HL-60/S4 treated with retinoic acid at 250 ng/mL for 4 days and 3 days (cell line): ENCODE data around the gene RAD51D.
"Not testable (repeated sequence)": the region's sequence is repeated elsewhere in the genome, so short reads cannot be mapped to it uniquely, and the experiment has no call there.

Experiments
- in situ Hi-C: fragments of 300-500 bp; cut with MboI; formaldehyde crosslinking; loops from 2 replicates; pipeline ENCODE4 v1.7.0; 2022; ENCODE audit warnings: low sequenced_read_pairs

RAD51D gene

DNA sequence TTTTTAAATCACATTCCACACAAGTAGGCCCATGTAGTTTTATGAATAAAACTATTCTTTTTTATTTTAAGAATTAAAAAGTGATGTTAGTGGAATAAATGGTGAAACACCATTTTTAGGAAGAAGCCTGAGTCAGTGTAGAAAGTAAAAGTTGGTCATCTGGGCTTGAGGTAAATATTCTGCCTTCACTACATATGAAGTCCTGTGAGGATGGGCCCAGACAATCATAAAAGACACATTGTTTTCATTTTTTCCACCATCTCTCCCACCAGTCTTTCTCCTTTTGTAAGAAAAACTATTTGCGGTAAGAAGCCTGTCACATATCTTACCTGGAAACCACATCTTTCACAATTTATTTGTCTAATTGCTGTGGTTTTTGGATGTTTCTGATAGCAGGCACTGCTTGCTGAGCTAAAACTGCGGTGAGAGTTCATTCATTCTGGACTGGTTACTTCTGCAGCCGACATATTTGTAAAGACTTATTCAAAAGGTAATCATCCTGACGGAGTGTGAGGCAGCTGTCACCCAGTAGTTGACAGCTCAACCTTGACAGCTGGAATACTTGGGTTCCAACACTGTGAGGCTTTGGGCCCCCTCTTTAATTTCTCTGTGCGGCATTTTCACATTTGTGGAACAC is 45.6 kb downstream of the RAD51D start:
- in situ Hi-C loops: no loop called here

DNA sequence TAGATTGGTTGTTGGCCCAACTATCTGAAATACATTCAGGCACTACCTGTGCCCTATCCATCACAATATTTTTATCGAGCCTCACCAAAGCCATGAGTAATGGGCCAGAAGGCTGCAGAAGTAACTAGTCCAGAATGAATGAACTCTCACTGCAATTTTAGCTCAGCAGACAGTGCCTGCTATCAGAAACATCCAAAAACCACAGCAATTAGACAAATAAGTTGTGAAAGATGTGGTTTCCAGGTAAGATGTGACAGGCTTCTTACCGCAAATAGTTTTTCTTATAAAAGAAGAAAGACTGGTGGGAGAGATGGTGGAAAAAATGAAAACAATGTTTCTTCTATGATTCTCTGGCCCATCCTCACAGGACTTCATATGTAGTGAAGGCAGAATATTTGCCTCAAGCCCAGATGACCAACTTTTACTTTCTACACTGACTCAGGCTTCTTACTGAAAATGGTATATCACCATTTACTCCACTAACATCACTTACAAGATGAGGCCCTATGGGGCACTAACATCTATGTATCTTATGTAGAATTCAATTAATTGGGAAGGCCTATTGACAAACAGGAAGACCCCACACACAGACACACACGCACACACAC is 46.4 kb downstream of the RAD51D start:
- in situ Hi-C loops: no loop called here

DNA sequence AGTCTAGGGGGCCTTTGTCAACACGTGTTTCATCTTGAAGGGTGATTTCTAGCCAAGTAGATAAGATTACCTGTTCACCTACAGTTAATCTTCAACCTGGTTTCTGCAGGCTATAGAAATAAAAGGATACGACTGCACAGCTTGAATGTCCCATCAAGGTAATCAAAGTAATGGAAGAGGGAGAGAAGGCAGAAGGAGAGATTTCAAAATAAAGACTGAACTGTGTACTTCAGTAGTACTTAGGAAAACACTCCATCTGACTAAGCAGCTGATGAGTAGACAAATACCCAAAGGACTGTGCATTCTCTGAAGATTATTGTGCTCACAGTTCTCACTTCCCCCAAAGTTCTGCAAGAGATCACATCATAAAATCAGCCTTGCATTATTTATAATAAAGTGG is 50.3 kb downstream of the RAD51D start:
- in situ Hi-C loops: no loop called here

DNA sequence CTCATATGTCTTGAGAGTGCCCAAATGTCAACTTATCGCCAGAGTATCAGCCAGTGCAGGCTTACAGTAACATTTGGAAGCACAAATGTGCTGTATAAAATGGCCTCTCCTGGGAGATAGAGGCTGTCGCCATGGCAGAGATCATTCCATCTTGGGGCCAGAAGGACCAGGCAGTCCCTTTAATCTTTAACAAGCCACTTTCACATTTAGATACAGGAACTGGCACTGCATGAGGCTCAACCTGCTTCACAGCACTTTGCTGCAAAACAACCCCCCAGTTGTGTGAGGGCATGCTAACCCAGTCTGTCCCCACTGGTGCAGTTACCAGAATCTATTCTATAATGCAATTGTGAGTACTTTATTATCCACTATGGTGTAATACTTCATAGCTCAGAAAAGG is 51.4 kb downstream of the RAD51D start:
- in situ Hi-C loops: no loop called here

DNA sequence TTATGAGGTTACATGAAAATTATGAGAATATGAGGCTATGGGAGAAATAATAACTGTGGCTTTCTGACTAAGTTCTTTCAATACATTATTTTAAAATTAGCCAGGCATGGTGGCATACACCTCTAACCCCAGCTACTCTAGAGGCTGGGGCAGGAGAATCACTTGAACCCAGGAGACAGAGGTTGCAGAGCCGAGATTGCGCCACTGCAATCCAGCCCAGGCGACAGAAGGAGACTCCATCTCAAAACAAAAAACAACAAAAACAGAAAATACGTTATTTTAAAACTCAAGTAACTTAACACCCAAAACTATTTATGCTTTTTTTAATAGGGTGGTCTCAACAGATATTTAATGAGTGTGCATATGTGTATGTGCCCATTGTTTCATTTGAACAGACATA is 53.8 kb downstream of the RAD51D start:
- in situ Hi-C loops: no loop called here

DNA sequence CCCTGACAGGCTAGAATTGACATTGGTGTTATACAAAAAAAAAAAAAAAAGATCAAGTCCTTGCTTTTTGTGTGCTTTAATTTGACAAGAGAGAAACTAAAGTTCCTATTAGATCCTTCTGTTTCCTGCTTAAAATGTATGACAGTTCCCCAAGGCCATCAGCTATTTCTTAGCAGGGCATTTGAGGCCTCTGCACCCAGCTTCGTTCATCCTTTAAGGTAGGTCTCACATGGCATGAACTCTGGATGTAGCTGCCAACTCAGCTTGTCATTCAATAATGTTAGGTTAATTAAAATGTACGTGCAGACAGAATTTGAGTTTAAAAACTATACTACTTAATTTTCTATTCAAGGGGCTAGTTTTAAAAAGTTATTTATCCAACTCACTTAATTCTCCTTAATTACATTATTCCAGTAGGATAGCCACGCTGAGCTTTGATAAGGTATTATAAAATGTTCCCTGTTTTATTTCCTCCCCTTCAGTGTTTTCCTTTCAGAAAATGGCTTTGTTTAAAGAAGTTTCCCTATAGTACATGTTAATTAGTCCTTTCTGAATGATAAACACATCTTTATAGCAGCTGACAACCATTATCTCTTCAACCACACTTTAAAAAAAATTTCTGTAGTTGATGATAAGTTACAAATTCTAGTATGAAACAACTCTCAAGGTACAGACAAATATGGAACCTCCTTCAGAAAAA is 55.0 kb downstream of the RAD51D start:
- in situ Hi-C loops: no loop called here

DNA sequence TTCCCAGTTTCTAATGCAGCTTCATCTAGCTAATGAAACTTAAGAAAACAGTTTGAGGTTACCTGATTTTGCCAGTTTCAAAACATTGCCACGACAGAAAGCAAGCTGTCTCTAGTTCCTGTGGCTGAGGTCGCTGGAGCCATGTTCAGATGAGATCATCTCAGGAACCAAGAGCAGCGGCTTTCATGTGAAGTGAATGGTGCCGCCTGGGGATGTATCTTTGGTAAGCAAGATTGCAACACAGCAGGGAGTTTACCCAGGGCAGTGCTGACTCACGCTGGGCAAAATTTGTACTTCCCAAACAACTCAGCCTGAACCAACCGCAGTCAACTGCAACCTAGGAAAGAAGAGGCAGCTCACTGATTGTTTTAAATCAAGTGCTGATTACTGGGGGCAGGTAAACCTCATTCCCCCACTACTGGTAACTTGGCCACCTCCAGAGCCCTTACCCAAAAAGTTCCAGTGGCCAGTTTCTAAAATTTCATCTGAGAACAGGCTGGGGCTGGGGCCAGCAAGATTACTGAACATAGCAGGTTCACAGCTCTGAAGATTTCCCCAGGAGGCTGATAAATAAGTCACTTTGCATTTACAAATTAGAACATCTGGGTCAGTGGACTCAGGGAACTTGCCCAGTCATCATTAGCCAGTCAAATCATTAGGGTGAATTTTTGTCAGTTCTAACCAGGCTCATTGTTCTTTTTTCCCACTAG is 56.0 kb downstream of the RAD51D start, which contains the start of gene RFFL:
Gene RFFL (minus strand): TSS at position 194 of the 710 bp plus-strand sequence. CDS start 37,154 bp downstream, outside the sequence.
- in situ Hi-C loops: no loop called here

DNA sequence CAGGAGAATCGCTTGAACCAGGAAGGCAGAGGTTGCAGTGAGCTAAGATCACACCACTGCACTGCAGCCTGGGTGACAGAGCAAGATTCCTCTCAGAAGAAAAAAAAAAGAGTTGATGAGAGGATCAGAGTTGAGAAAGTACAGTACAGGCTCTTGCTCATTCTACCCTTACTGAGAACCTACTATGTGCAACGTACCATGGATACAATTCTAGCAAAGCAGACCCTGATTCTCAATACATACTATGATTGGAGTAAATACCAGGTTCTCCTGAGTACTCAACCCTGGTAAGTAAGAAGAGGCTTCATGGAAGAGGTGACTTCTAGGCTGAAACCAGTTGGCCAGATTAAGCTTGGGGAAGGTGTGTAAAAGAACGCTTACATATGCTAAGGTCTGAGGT is 57.4 kb downstream of the RAD51D start:
- in situ Hi-C loops: no loop called here

DNA sequence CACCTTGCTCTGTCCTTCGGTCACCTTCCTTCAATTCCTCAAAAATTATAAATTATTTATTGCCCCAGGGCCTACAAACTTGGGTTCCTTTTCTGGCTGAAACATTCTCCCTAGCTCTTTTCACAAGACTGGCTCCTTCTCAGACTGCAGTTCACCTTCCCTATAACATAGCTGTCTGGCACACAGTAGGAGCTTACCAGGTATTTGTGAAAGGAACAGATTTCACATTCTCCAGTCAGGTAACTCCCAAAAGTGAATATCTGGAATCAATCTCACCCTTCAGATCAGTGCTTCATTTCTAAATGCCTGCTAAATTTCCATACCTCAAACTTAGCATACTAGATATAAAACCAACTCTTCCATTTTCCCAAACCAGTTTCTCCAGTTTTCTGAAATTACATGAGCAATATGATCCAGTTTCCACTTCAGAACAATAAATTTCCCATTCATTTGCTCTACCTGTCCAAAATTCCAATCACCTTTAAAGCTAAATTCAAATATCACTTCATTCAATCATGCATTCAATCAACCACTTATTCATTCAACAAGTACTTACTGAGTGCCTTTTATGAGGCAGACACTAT is 62.2 kb downstream of the RAD51D start:
- in situ Hi-C loops: no loop called here

DNA sequence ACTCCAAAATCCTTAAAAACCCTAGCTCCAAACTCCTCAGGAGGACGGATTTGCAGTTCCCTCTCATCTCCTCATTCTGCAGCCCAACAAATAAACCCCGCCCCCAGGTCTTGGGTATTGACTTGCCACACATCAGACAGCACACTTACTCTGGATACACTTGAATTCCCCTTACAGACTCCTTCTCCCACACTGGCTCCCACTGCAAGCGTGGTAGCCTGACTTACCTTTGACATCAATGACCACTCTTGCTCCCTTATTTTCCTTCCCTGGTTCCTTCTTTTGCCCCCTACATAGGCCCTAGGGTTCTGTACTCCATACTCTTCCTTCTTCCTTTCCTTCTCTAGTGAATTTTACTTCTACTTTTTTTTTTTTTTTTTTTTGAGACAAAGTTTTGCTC is 63.6 kb downstream of the RAD51D start:
- in situ Hi-C loops: no loop called here

DNA sequence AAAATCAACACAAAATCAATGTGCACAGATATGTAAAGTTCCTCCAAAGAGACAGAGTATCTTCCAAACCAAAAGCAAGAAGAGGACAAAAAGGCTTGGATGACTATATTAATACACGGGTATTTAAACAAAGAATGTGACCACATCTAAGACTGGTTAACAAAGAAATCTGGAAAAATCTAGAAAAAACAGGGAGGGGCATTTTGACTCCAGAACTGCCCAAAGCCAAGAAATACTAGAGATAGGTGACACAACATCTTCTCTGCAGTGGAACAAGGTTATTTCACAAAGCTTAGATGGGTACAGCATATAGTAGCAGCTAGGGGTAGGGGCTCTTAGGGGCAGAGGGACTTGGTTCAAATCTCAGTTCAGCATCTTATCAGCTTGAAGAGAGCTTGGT is 66.5 kb downstream of the RAD51D start:
- in situ Hi-C loops: no loop called here

DNA sequence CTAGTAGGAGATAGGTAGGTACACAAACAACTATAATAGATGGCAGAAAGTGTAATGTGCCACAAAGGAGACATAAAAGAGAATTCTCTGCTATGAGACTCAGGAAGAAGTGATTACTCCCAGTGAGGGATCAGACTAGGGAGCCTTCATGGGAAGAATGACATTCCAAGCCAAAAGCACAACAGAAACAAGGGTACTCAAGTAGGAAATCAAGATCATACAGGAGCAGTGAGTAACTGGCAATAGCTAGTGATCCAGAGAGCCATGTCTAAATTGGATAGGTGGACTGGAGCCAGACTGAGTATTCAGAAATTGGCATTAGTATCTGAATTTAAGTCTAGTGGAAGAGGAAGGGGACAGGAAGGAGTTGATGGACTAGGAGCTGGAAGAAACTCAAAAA is 66.9 kb downstream of the RAD51D start:
- in situ Hi-C loops: no loop called here

DNA sequence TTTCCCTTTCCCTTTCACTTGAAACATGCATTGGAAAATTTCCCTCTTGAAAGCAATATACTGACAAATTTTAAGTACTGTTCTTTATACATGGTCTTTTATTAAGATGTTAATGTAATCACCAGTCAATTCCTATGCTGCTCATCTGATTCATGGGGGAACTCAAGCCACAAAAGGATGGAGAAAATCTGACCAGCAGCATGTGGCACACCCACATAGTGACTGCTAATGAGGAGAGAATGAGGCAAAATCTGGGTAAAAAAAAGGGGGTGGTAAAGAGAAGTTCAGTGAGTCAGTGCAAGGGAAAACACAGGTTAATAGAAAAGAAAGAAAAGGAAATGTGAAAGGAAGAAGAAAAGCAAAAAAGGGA is 67.4 kb downstream of the RAD51D start:
- in situ Hi-C loops: no loop called here

DNA sequence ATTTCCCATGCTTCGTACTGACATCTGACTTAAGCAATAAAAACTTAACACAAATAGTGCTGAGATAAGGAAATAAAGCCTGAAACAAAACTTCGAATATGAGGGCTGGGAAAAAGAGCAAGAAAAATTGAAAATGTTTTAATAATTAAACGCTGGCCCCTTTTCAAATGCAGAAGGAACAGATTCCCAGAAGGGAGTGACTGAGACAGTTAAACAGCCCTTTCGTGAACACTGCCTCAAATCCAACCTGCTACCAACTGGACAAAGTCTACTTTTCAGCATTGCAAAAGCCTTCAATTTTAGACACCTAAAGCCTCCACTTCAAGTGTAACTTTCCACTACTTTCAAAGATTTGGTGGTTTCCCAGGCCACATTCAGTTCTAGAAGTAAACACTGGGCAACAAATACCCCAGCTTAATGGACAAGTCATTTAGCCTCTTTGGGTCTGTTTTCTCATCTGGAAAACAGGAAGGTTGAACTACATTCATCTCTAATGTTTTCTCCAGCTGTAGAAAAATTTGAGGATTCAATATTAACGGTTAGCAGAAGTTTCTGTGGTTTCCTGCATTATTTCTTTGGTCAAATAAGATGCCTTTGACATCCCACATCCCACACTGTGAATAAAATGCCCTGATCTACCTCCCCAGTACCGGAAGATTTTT is 68.0 kb downstream of the RAD51D start:
- in situ Hi-C loops: no loop called here

DNA sequence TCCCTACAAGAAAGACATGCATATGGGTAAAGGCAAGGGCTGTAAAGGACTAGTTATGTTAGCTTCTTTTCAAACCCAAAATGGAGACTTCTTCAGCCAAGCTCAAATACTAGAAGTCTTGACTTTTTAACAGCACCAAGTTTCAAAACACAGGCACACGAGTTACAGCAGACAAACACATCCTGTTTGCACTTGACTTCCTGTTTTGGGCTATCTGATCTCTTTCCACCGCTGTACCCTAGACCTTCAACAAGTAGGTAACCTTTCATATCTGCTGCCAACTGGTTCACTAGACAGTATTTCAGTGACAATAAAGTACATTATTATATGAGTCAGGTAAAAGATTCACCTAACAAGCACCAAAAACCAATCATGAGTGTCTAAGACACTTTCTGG is 68.5 kb downstream of the RAD51D start:
- in situ Hi-C loops: no loop called here

DNA sequence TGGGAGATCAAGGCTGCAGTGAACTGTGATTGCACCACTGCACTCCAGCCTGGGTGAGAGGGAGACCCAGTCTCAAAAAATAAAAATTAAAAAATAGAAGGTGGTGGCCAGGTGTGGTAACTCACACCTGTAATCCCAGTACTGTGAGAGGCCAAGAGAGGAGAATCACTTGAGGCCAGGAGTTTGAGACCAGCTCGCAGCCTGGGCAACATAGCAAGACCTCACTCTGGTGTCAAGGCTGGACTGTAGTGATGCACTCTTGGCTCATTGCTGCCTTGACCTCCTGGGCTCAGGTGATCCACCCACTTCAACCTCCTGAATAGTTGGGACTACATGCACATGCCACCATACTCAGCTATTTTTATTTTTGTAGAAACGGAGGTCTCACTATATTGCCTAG is 69.5 kb downstream of the RAD51D start:
- in situ Hi-C loops: no loop called here

DNA sequence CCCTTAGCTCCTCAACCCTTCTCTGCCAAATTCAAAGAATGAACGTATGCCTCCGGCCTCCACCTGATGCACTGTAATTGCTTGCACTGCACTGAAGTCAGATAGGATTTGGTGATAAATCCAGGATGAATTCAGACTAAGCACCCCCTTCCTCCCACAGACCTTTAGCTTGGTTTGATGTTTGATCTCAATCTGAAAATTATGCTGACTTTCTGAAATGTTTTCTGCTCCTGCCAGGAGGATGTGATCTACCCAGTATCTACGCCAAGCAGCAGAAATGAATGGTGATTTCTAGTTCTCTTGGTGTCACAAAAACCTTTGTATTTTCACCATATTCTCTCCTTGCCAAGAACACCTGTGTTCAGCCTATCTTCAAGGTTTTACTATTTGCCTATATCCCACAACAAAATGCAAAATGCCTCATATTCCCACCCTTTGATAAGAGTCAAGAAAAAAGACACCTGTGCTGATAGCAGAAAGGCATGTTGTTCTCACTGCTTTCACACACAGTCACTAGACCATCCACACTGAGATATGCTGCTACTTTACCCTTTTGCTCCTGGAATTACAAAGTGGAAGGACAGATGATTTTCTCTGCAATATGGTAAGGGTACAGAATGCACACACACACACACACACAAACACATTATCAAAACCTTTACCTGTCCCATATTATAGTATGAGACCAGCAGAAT is 70.8 kb downstream of the RAD51D start:
- in situ Hi-C loops: no loop called here

DNA sequence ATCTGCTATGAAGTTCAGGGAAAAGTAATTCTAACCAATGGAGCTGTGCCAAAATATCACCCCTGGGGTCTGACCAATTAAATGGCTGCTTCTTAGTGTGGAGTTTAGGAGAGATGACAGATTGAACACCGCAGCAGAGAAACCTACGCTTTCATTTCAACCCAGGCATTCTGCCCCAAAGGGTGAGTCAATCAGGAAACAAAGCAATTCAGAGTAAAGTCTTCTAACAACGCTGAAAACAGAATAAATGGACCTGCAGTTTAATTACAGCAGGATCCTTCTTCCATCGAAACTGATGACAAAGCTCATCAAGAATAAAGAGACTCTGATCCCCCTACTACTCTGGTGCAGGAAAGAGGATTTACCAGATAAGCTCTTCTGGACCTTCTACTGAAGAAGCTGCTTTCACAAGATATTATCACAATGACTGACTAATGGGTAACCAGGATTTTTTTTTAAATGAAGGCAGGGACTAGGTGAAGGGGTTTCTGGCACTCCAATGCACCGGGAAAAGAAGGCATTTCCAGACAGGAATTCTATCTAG is 72.8 kb downstream of the RAD51D start:
- in situ Hi-C loops: no loop called here

DNA sequence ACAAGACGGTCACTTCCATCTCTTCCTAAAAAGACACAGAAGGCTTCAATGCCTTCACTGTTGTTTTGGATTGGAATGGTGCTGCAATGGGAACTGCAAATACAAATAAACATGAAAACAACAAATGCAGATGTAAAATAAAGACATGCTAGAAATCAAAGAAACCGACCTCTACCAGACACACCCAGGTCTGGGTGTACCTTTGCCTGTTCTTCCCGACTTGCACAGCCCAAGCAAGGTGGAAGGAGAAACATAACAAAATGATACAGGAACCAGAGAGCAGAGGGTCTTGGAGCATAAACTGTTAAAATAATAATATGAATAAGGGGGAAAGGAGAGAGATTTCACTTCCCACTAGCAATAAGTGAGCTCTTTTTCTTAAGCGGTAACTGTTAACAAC is 73.4 kb downstream of the RAD51D start:
- in situ Hi-C loops: no loop called here

DNA sequence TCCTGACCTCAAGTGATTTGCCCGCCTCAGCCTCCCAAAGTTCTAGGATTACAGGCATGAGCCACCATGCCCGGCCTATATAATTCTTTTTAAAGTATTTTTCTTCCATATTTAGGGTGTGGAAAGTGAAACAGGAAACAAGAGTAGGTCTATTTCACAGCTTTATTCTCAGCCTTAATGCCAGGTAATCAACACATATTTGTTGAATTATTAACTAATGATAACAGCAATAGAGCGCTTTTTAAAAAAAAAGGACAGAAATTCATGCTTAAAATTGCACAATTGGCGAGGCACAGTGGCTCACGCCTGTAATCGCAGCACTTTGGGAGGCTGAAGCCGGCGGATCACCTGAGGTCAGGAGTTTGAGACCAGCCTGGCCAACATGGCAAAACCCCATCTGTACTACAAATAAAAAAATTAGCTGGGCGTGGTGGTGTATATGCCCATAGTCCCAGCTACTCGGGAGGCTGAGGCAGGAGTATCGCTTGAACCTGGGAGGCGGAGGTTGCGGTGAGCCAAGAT is 74.1 kb downstream of the RAD51D start:
- in situ Hi-C loops: not testable (repeated sequence)
